NCI-H526 (cell line): Measurements from ENCODE around the gene CEP164.

ENCODE experiments used
- DNase-seq, 2 experiments: peaks; one replicate each; lab custom pipeline; 2025; lab: John Stamatoyannopoulos, UW

CEP164 gene

GRCh38 chr11:117366248-117366647, 38.6 kb downstream of the CEP164 start:
- DNase-seq, result peak in 1 of 2 experiments; percentile 19

GRCh38 chr11:117366875-117367274, 39.2 kb downstream of the CEP164 start:
- no peak for DNase-seq

GRCh38 chr11:117369534-117369933, 41.9 kb downstream of the CEP164 start:
- no peak for DNase-seq

- DNase-seq, result no peak
Measured at GRCh38 chr11:117371453-117371852, 43.8 kb downstream of the CEP164 start.

- DNase-seq, result no peak
Measured at GRCh38 chr11:117374316-117375055, 46.8 kb downstream of the CEP164 start.

- DNase-seq, result no peak
Measured at GRCh38 chr11:117375960-117376359, 48.3 kb downstream of the CEP164 start.

- no peak for DNase-seq
Measured at GRCh38 chr11:117376517-117376916, 48.9 kb downstream of the CEP164 start.

GRCh38 chr11:117378976-117379865, 51.6 kb downstream of the CEP164 start:
- no peak for DNase-seq

- DNase-seq, result no peak
Measured at GRCh38 chr11:117380676-117381075, 53.0 kb downstream of the CEP164 start.

- no peak for DNase-seq
Measured at GRCh38 chr11:117381481-117382387, 54.1 kb downstream of the CEP164 start.

- no peak for DNase-seq
Measured at GRCh38 chr11:117382746-117383145, 55.1 kb downstream of the CEP164 start.

- DNase-seq, result no peak
Measured at GRCh38 chr11:117384045-117384444, 56.4 kb downstream of the CEP164 start.

- DNase-seq, result no peak
Measured at GRCh38 chr11:117385471-117385870, 57.8 kb downstream of the CEP164 start.

GRCh38 chr11:117385906-117386305, 58.3 kb downstream of the CEP164 start:
- no peak for DNase-seq

GRCh38 chr11:117387992-117388755, 60.5 kb downstream of the CEP164 start:
- DNase-seq, result no peak

- no peak for DNase-seq
Measured at GRCh38 chr11:117390743-117391142, 63.1 kb downstream of the CEP164 start.

- no peak for DNase-seq
Measured at GRCh38 chr11:117391181-117391580, 63.5 kb downstream of the CEP164 start.

GRCh38 chr11:117392001-117392690, 64.5 kb downstream of the CEP164 start:
- no peak for DNase-seq

- no peak for DNase-seq
Measured at GRCh38 chr11:117392979-117393378, 65.3 kb downstream of the CEP164 start.

GRCh38 chr11:117394221-117394925, 66.7 kb downstream of the CEP164 start:
- DNase-seq, result no peak
